Measurements from ENCODE around the gene ALG12. TPM values are rescaled to one million over a fixed set of nuclear protein-coding genes. Genes with fewer than 3 reads are reported as not detected.

The ALG12 gene
- total and polyA plus RNA-seq, 2 of the 13 experiments (the other 11 are each of a cell fraction or from before 2014, with no cell fraction given) = 7.8 to 15.8 TPM

DNA sequence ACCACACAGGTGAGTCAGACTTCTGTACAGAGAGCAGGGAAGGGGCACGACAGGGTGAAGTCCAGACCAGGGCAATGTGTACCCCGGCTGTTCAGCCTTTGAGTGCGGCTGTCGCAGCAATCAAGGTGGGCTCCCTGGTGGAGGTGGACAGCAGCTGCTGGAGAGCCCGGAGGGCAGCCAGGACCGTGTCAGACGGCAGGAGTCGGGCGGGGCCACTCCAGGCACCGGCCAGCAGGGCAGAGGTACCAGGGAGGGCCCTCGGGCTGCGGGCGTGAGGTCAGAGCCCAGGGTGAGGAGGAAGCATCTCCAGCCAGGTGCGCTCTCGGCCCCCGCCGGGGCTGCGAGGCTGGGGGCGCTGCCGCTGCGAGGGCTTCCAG is 41.5 kb upstream of the ALG12 start (continued):
- TF ChIP-seq ZSCAN30 (CRISPR knock-in tag; IDR thresholded peaks at IDR 0.05) (peak; percentile 30; the same call in 1 of the 2 replicates), FOSL2 (CRISPR knock-in tag; IDR thresholded peaks at IDR 0.05) (peak; percentile 82; the same call in 1 of the 2 replicates), AGO2 (optimal IDR thresholded peaks at IDR 0.05; ENCODE audit: low read depth, low read length) (peak; percentile 92), MEIS2 (CRISPR knock-in tag; IDR thresholded peaks at IDR 0.05) (peak; percentile 53; the same call in 1 of the 2 replicates), ZNF501 (CRISPR knock-in tag; IDR thresholded peaks at IDR 0.05) (peak; percentile 60; the same call in 1 of the 2 replicates), NBN (conservative IDR thresholded peaks at IDR 0.05) (no peak), ZNF792 (CRISPR knock-in tag; IDR thresholded peaks at IDR 0.05) (no peak), CHD2 (IDR thresholded peaks at IDR 0.05; ENCODE audit: low read depth, low read length) (no peak), ZNF264 (CRISPR knock-in tag; IDR thresholded peaks at IDR 0.05) (0 out of 2 replicates have a peak, but pooled peaks have one; percentile 14)
- TF ChIP-seq, protein P1, sequence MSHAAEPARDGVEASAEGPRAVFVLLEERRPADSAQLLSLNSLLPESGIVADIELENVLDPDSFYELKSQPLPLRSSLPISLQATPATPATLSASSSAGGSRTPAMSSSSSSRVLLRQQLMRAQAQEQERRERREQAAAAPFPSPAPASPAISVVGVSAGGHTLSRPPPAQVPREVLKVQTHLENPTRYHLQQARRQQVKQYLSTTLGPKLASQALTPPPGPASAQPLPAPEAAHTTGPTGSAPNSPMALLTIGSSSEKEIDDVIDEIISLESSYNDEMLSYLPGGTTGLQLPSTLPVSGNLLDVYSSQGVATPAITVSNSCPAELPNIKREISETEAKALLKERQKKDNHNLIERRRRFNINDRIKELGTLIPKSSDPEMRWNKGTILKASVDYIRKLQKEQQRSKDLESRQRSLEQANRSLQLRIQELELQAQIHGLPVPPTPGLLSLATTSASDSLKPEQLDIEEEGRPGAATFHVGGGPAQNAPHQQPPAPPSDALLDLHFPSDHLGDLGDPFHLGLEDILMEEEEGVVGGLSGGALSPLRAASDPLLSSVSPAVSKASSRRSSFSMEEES (CRISPR knock-in tag; IDR thresholded peaks at IDR 0.05) = no peak
- TF ChIP-seq, protein P2, sequence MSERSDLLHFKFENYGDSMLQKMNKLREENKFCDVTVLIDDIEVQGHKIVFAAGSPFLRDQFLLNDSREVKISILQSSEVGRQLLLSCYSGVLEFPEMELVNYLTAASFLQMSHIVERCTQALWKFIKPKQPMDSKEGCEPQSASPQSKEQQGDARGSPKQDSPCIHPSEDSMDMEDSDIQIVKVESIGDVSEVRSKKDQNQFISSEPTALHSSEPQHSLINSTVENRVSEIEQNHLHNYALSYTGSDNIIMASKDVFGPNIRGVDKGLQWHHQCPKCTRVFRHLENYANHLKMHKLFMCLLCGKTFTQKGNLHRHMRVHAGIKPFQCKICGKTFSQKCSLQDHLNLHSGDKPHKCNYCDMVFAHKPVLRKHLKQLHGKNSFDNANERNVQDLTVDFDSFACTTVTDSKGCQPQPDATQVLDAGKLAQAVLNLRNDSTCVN (CRISPR knock-in tag; IDR thresholded peaks at IDR 0.05; ENCODE audit: borderline replicate concordance) = no peak
- TF ChIP-seq, protein P3, sequence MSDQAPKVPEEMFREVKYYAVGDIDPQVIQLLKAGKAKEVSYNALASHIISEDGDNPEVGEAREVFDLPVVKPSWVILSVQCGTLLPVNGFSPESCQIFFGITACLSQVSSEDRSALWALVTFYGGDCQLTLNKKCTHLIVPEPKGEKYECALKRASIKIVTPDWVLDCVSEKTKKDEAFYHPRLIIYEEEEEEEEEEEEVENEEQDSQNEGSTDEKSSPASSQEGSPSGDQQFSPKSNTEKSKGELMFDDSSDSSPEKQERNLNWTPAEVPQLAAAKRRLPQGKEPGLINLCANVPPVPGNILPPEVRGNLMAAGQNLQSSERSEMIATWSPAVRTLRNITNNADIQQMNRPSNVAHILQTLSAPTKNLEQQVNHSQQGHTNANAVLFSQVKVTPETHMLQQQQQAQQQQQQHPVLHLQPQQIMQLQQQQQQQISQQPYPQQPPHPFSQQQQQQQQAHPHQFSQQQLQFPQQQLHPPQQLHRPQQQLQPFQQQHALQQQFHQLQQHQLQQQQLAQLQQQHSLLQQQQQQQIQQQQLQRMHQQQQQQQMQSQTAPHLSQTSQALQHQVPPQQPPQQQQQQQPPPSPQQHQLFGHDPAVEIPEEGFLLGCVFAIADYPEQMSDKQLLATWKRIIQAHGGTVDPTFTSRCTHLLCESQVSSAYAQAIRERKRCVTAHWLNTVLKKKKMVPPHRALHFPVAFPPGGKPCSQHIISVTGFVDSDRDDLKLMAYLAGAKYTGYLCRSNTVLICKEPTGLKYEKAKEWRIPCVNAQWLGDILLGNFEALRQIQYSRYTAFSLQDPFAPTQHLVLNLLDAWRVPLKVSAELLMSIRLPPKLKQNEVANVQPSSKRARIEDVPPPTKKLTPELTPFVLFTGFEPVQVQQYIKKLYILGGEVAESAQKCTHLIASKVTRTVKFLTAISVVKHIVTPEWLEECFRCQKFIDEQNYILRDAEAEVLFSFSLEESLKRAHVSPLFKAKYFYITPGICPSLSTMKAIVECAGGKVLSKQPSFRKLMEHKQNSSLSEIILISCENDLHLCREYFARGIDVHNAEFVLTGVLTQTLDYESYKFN (CRISPR knock-in tag; conservative IDR thresholded peaks at IDR 0.05) = 0 out of 2 replicates have a peak, but pooled peaks have one; percentile 13
- TF ChIP-seq, protein P4, sequence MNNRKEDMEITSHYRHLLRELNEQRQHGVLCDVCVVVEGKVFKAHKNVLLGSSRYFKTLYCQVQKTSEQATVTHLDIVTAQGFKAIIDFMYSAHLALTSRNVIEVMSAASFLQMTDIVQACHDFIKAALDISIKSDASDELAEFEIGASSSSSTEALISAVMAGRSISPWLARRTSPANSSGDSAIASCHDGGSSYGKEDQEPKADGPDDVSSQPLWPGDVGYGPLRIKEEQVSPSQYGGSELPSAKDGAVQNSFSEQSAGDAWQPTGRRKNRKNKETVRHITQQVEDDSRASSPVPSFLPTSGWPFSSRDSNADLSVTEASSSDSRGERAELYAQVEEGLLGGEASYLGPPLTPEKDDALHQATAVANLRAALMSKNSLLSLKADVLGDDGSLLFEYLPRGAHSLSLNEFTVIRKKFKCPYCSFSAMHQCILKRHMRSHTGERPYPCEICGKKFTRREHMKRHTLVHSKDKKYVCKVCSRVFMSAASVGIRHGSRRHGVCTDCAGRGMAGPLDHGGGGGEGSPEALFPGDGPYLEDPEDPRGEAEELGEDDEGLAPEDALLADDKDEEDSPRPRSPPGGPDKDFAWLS (CRISPR knock-in tag; IDR thresholded peaks at IDR 0.05; ENCODE audit: borderline replicate concordance) = no peak
- TF ChIP-seq, protein P5, sequence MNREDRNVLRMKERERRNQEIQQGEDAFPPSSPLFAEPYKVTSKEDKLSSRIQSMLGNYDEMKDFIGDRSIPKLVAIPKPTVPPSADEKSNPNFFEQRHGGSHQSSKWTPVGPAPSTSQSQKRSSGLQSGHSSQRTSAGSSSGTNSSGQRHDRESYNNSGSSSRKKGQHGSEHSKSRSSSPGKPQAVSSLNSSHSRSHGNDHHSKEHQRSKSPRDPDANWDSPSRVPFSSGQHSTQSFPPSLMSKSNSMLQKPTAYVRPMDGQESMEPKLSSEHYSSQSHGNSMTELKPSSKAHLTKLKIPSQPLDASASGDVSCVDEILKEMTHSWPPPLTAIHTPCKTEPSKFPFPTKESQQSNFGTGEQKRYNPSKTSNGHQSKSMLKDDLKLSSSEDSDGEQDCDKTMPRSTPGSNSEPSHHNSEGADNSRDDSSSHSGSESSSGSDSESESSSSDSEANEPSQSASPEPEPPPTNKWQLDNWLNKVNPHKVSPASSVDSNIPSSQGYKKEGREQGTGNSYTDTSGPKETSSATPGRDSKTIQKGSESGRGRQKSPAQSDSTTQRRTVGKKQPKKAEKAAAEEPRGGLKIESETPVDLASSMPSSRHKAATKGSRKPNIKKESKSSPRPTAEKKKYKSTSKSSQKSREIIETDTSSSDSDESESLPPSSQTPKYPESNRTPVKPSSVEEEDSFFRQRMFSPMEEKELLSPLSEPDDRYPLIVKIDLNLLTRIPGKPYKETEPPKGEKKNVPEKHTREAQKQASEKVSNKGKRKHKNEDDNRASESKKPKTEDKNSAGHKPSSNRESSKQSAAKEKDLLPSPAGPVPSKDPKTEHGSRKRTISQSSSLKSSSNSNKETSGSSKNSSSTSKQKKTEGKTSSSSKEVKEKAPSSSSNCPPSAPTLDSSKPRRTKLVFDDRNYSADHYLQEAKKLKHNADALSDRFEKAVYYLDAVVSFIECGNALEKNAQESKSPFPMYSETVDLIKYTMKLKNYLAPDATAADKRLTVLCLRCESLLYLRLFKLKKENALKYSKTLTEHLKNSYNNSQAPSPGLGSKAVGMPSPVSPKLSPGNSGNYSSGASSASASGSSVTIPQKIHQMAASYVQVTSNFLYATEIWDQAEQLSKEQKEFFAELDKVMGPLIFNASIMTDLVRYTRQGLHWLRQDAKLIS (CRISPR knock-in tag; IDR thresholded peaks at IDR 0.05) = peak; percentile 44; the same call in 1 of the 2 replicates
- TF ChIP-seq, protein P6, sequence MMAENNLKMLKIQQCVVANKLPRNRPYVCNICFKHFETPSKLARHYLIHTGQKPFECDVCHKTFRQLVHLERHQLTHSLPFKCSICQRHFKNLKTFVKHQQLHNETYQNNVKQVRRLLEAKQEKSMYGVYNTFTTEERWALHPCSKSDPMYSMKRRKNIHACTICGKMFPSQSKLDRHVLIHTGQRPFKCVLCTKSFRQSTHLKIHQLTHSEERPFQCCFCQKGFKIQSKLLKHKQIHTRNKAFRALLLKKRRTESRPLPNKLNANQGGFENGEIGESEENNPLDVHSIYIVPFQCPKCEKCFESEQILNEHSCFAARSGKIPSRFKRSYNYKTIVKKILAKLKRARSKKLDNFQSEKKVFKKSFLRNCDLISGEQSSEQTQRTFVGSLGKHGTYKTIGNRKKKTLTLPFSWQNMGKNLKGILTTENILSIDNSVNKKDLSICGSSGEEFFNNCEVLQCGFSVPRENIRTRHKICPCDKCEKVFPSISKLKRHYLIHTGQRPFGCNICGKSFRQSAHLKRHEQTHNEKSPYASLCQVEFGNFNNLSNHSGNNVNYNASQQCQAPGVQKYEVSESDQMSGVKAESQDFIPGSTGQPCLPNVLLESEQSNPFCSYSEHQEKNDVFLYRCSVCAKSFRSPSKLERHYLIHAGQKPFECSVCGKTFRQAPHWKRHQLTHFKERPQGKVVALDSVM (CRISPR knock-in tag; IDR thresholded peaks at IDR 0.05) = 0 out of 2 replicates have a peak, but pooled peaks have one; percentile 36
